Panc1 (cell line): ENCODE measurements around the gene STK32C. TPM values are rescaled to one million over a fixed set of nuclear protein-coding genes. Genes with fewer than 3 reads are reported as not detected.

ENCODE experiments used
- ATAC-seq: fragments of 200-7000 bp; cut with Tn5 transposase; 2 replicates; pipeline ENCODE4 v1.9.1; 2020; ENCODE audit warnings: mild to moderate bottlenecking, moderate library complexity
- BruUV-seq: library from RNA; stranded (reverse); fragments of 400-500 nt; replicated peaks from 2 replicates; lab custom pipeline; 2021; lab: Mats Ljungman, UMichigan
- CTCF ChIA-PET: fragments of 300-600 bp; sonication (Branson Sonifier 250); formaldehyde crosslinking; loops from one replicate; lab custom pipeline; 2022; ENCODE audit warnings: antibody characterized with exemption; lab: Charles Lee
- POLR2A ChIA-PET: fragments of 300-600 bp; sonication (Branson Sonifier 250); formaldehyde crosslinking; loops from one replicate; lab custom pipeline; 2022; ENCODE audit warnings: antibody characterized with exemption; lab: Charles Lee
- DNase-seq: peaks from one replicate; pipeline ENCODE4 v3.0.0-alpha.2; 2010; ENCODE audit warnings: low read depth, low spot score
- H3K27ac ChIP-seq: 2 replicates; pipeline ENCODE4 v1.5.1; 2011; ENCODE audit warnings: mild to moderate bottlenecking, low read length, inconsistent platforms
- H3K27me3 ChIP-seq: fragments of 200-500 bp; sonication (Bioruptor generic); 2 replicates; pipeline ENCODE4 v1.6.0; 2014; ENCODE audit warnings: low read length, inconsistent platforms; ENCODE audit not compliant: control insufficient read depth, insufficient read depth
- H3K36me3 ChIP-seq: fragments of 200-500 bp; sonication (Bioruptor generic); 2 replicates; pipeline ENCODE4 v1.5.1; 2014; ENCODE audit warnings: inconsistent platforms, mild to moderate bottlenecking, low read length, moderate library complexity; ENCODE audit not compliant: control insufficient read depth, insufficient read depth
- H3K4me1 ChIP-seq: 2 replicates; pipeline ENCODE4 v1.5.1; 2011; ENCODE audit warnings: inconsistent platforms, mild to moderate bottlenecking, low read length, moderate library complexity; ENCODE audit not compliant: control insufficient read depth, insufficient read depth
- H3K4me3 ChIP-seq, 2 experiments: 2 replicates each; pipeline ENCODE4 v1.5.1; 2011 to 2012; ENCODE audit warnings: low read depth in 2 of 2, low read length in 2 of 2, mild to moderate bottlenecking in 2 of 2, inconsistent platforms in 1 of 2, moderate library complexity in 1 of 2
- H3K9me3 ChIP-seq: fragments of 200-500 bp; sonication (Bioruptor generic); 2 replicates; pipeline ENCODE4 v1.5.1; 2014; ENCODE audit warnings: low read depth, mild to moderate bottlenecking, inconsistent platforms, low read length, moderate library complexity; ENCODE audit not compliant: control insufficient read depth, insufficient read depth
- POLR2AphosphoS5 ChIP-seq: IDR thresholded peaks from 2 replicates; pipeline ENCODE4 v1.6.1; 2012; ENCODE audit warnings: mild to moderate bottlenecking, low read depth, low read length, moderate library complexity
- SIN3A ChIP-seq: IDR thresholded peaks from 2 replicates; pipeline ENCODE4 v1.6.1; 2012; ENCODE audit warnings: low read depth, mild to moderate bottlenecking, low read length, moderate library complexity, borderline replicate concordance; ENCODE audit not compliant: insufficient read depth
- TCF7L2 ChIP-seq: IDR thresholded peaks from 2 replicates; pipeline ENCODE4 v1.6.1; 2011; ENCODE audit warnings: mild to moderate bottlenecking, low read depth, low read length, inconsistent platforms
- in situ Hi-C: cut with HindIII; loops from 2 replicates; pipeline ENCODE4 v1.10.0; 2016; ENCODE audit warnings: low sequenced_read_pairs, low pct_unique_long_range_greater_than_20kb
- intact Hi-C: fragments of 100-400 bp; cut with micrococcal nuclease; formaldehyde crosslinking; loops from one replicate; pipeline ENCODE4 v1.10.0; 2022; ENCODE audit not compliant: unreplicated experiment
- total RNA-seq: library from RNA; stranded (reverse); gene quantifications from one replicate; pipeline ENCODE4 v1.2.1, GENCODE V29; 2021; ENCODE audit not compliant: unreplicated experiment
- TF ChIP-seq, protein P1 (sequence below): fragments of 450-650 bp; IDR thresholded peaks from 2 replicates; pipeline ENCODE4 v1.5.1; 2017; ENCODE audit warnings: mild to moderate bottlenecking
- TF ChIP-seq, protein P2 (sequence below), 2 experiments: IDR thresholded peaks; 2 replicates each; pipeline ENCODE4 v1.6.1; 2011 to 2012; ENCODE audit warnings: low read depth in 2 of 2, control low read depth in 1 of 2, low read length in 1 of 2, mild to moderate bottlenecking in 1 of 2, moderate library complexity in 1 of 2; ENCODE audit not compliant: insufficient read depth in 1 of 2

STK32C gene
- total RNA-seq, 1 experiment from 2014 or later: 53.7 TPM

DNA sequence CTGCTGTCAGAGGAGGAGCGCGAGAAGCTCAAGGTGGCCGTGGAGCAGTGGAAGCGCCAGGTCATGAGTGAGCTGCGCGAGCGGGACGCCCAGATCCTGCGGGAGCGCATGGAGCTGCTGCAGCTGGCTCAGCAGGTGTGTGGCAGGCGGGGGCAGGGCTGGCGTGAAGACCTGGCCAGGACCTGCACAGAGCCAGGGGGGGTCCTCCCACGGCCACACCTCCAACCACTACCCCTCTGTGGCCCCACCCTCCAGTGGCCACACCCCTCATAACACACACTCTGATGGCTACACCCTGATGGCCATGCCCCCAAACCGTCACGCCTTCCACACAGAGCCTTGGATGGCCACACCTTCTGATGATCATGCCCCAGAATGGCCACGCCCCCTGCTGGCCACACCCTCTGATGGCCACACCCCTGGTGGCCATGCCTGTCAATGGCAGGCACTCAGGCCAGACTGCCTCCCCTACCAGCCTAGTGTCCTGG, 144.4 kb downstream of the STK32C start:
- Histone ChIP-seq H3K4me3 (no peak overlapping the region), H3K36me3 (no peaks in the 10 kb centered on the region), H3K4me1 (peaks cover 8% of the 10 kb centered on the region), H3K27me3 (no peaks in the 10 kb centered on the region), H3K9me3 (no peaks in the 10 kb centered on the region), H3K27ac (no peak overlapping the region)
- ChIA-PET POLR2A (no interaction called here), CTCF (no interaction called here)
- DNase-seq (no peak), ATAC-seq (peak; percentile 67)
- BruUV-seq: no TSS peak
- in situ Hi-C loops (no loop called here), intact Hi-C loops (no loop called here)
- TF ChIP-seq POLR2AphosphoS5 (no peak), SIN3A (no peak), TCF7L2 (no peak)
- TF ChIP-seq, protein P1, sequence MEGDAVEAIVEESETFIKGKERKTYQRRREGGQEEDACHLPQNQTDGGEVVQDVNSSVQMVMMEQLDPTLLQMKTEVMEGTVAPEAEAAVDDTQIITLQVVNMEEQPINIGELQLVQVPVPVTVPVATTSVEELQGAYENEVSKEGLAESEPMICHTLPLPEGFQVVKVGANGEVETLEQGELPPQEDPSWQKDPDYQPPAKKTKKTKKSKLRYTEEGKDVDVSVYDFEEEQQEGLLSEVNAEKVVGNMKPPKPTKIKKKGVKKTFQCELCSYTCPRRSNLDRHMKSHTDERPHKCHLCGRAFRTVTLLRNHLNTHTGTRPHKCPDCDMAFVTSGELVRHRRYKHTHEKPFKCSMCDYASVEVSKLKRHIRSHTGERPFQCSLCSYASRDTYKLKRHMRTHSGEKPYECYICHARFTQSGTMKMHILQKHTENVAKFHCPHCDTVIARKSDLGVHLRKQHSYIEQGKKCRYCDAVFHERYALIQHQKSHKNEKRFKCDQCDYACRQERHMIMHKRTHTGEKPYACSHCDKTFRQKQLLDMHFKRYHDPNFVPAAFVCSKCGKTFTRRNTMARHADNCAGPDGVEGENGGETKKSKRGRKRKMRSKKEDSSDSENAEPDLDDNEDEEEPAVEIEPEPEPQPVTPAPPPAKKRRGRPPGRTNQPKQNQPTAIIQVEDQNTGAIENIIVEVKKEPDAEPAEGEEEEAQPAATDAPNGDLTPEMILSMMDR: no peak
- TF ChIP-seq, protein P2, sequence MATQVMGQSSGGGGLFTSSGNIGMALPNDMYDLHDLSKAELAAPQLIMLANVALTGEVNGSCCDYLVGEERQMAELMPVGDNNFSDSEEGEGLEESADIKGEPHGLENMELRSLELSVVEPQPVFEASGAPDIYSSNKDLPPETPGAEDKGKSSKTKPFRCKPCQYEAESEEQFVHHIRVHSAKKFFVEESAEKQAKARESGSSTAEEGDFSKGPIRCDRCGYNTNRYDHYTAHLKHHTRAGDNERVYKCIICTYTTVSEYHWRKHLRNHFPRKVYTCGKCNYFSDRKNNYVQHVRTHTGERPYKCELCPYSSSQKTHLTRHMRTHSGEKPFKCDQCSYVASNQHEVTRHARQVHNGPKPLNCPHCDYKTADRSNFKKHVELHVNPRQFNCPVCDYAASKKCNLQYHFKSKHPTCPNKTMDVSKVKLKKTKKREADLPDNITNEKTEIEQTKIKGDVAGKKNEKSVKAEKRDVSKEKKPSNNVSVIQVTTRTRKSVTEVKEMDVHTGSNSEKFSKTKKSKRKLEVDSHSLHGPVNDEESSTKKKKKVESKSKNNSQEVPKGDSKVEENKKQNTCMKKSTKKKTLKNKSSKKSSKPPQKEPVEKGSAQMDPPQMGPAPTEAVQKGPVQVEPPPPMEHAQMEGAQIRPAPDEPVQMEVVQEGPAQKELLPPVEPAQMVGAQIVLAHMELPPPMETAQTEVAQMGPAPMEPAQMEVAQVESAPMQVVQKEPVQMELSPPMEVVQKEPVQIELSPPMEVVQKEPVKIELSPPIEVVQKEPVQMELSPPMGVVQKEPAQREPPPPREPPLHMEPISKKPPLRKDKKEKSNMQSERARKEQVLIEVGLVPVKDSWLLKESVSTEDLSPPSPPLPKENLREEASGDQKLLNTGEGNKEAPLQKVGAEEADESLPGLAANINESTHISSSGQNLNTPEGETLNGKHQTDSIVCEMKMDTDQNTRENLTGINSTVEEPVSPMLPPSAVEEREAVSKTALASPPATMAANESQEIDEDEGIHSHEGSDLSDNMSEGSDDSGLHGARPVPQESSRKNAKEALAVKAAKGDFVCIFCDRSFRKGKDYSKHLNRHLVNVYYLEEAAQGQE (IDR thresholded peaks at IDR 0.05; ENCODE audit: insufficient read depth in 1 of 2, low read depth in 2 of 2, low read length in 1 of 2): no peak

DNA sequence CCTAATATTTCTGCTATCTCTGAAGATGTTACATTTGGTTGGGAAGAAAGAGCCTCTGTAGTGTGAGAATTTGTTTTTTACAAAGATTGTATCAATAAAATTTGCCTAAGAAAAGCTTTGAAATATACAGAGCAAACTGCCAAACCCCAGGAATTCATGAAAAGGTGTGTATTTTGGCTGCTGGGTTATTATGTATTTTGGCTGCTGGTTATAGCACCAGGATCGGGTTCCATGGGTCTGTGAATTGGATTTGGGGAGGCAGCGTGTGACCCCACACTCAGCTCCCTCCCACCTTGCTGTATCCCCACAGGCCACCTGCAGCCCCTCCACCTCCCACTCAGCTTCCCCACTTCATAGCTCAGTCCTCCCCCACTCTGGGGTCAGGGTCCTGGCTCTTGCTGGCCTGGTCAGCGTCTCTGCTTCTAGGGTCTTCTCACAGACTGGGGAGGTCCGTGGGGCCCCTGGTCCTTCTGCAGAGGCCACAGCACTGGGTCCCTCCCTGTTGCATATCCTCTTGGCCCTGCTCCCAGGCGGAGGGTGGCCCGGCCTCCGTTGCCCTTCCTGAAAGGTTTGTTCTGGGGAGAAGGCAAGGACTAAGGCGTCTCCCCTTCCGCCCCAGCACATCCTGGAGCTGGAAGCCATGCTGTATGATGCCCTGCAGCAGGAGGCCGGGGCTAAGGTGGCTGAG, 145.0 kb downstream of the STK32C start:
- Histone ChIP-seq H3K27me3 (no peaks in the 10 kb centered on the region), H3K4me1 (peaks cover 8% of the 10 kb centered on the region), H3K4me3 (no peak overlapping the region), H3K9me3 (no peaks in the 10 kb centered on the region), H3K36me3 (no peaks in the 10 kb centered on the region), H3K27ac (no peak overlapping the region)
- POLR2A ChIA-PET: no interaction called here
- in situ Hi-C loops: no loop called here
- TF ChIP-seq, protein P2 (IDR thresholded peaks at IDR 0.05; ENCODE audit: insufficient read depth in 1 of 2, low read depth in 2 of 2, low read length in 1 of 2): no peak
- TF ChIP-seq POLR2AphosphoS5 (no peak), SIN3A (no peak), TCF7L2 (no peak)
- TF ChIP-seq, protein P1: no peak
- DNase-seq: no peak
- CTCF ChIA-PET: no interaction called here
- BruUV-seq: no TSS peak
- no peak for ATAC-seq
- intact Hi-C loops: no loop called here
